ENCODE data around the gene CRYGS.
"Not testable (repeated sequence)": the region's sequence is repeated elsewhere in the genome, so short reads cannot be mapped to it uniquely, and the experiment has no call there.

CRYGS gene

DNA sequence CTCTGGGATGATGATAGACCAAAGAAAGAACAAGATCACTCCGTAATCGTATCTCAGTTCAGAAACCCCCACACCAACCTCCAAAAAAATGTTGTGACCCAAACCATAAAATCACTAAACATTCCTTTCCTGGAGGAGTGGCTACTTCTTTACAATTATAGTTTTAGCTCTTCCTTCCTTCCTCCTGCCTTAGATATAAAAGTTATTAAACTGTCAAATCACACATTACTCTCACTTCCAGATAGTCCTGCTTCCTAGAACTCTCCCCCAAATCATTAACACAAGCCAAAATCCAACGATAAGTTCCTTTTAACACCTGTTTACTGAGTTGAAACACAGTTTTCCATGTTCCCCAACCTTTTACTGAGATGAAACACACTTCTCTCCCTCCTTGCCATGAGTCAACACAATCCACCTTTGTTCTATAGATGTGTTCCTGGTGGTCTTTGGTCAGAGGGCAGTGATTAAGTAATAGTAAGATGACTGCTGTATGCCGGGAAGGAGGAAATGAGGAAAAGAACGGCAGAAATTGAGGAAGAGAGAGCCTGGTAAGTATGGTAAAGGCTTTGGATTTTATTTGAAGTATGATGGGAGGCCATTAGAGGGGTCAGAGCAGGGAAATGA, 8.3 kb upstream of the CRYGS start:
- DNase-seq (ENCODE audit: low spot score): no peak

DNA sequence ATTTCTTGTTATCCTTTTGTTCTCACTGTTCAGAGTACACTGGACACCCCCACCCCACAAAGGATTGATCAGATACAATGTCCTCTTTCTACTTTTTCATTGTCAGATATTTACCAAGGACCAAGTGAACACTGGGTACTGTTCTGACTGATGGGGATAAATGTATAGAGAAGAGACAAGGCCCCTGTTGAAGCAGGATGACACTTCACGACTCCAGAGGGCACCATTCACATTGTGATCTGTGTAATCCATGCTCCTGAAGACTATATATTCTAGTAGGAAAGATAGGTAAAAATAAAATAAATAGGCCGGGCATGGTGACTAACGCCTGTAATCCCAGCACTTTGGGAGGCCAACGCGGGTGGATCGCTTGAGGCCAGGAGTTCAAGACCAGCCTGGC, 7.2 kb upstream of the CRYGS start:
- DNase-seq (ENCODE audit: low spot score): no peak

DNA sequence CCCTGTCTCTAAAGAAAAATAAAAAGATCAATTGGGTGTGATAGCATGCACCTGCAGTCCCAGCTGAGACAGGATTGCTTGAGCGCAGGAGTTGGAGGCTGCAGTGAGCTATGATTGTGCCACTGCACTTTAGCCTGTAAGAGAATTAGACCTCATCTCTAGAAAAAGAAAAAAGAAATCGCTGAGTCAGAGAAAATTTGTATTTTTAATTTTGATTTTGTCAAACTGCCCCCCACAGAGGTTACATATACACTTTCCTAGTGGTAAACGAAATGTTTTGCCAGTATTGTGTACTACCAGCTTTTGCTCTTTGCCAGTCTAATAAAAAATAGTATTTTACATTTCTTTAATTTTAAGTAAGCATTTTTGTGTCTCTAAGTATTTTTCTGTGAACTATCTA, 5.3 kb upstream of the CRYGS start:
- DNase-seq (ENCODE audit: low spot score): no peak

DNA sequence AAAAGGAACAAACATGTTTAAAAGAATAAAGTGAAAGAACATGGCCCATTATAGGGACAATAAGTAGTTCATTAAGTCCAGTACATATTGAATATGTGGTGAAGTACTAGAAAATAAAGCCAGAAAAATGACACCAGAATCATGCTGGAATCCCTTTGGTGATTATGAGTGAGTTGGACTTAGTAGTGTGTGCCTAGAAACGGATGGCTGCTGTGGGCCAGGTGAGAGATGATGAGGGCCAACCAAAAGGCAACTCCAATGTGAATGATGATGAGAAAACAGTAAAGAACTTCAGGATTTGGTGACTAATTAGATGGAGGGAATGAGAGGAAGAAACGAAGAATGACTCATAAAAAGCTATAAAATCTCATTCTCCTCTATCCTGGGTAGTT, 3.3 kb downstream of the CRYGS start:
- DNase-seq (ENCODE audit: low spot score): no peak

DNA sequence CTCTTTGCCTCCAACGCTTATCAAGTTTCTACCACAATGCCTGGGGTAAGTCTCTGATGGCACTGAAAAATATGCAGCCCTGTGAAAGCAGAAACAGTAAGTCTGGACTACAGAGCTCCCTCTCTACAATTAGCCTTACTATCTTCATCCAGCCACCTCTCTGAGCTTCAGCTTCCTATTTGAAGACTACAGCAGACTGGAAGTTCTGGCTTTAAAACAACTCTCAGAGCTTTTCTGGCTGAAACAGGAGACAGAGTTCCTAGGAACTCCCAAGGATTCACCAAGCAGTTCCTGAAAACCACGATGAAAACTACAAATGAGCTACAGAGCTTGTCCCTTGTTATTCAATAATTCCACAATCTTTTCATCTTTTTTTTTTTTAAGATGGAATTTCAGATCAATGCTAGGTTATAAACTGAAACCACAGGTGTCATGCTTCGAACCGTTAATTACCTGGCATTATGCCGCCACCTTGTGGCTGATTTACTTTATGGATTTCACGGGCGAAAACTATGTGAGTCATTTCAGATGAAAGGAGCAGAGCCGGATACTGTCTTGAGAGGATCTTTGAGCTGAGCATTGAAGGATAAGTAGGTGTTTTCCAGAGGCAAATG, 3.9 kb downstream of the CRYGS start:
- peak; percentile 80 for DNase-seq (ENCODE audit: low spot score)

DNA sequence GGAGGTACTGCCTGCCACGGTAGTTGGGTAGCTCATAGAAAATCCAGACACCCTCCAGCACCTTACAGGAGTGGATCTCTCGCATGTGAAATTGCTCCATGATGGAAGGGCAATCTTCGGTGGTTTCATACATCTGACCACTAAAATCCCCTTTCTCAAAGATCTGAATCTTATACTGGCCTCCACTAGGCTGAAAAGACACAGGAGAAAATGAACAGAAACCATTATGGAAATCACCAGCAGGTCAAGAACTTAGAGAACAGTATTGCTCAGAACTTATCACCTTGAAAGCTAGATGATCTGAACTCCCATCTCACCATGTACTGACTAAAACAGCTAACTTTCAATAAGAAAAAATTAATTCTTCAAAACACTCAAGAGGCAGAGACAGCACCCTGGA, 5.4 kb downstream of the CRYGS start:
- no peak for DNase-seq (ENCODE audit: low spot score)

DNA sequence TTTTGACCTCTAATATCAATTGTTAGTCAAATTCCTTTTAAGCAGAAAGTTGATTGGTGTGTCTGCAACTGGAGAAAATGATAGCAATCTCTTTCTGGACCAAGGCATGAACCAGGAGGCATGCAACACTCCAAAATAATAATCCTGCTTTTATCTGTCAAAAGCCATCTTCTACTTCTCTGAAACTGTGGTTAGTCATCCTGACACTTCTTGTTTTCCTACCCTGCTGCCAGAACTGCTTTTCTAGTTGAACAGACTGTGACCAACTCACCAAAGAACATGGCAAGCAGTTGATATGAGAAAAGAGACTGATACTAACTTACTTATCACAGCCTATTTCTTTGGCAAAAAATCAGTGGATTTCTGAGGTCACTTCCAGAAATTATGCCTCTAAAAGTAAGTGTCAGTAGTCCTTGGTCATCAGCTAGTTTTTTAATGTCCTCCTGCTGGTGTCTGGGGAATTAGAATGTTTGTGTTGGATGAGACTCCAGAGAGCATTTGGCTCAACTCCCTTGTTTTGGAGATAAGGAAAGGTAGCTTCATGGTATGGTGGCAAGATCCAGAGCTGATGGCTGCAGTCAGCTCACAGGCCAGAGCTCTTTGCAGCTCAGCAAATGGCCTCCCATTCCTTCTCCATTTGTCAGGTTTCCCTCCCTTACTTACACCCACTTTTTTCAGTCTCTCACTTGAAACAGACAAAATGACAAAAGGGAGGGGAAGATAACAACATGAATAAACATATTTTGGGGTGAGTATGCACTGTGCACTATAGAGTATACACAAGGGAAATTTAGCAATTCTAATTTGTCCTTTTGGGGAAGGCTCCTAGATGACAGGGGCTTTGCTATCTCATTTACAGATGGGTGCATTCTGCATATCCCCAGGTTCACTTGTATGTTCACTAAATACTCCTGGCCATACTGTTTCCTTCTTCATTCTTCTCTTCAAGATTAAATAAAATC, 7.0 kb downstream of the CRYGS start:
- no peak for DNase-seq (ENCODE audit: low spot score)

DNA sequence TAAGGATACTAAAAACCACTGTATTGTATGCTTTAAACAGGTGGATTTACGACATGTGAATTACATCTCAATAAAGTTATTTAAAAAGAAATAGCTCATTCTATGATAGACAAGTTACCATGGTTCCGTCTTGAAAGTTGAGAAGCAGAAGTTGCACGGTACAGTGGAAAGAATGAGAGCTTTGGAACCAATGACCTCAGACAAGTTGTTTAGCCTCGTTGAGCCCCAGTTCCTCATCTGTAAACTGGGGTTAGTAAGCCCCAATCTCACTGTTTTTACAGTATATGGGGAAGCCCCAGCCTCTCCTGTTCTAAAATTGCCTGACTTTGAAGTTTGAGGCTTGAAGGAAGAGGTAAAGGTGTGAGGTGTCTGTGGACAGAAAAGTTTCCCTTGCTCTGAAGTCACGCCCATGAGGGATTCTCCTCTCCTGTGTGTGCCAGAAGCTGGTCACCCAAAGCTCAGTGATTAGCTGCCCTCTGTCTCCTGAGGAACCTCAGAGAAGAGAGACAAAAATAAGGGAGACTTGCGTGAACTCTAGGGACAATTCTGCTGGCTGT, 10.0 kb downstream of the CRYGS start:
- no peak for DNase-seq (ENCODE audit: low spot score)

DNA sequence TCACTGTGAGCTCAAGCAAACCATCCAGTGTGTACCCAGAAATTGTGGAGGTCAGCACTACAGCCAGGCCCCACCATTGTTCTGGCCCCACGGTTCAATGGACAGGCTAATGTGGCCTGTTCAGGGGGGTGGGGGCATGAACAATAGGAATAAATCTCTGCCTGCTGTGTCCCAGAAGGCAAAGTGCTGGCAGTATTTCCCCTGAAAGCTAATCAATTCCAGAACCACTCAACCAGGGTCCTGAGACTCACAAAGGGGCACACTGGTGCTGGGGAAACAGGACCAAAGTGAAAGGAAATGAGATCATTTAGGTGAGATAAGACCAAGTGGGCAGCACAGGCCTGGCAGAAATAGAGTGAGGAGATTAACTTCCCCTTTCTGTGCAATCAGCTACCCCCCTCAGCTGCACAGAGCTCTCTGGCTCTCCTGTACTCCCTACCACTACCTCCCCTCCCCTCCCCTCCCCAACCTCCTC, 11.5 kb downstream of the CRYGS start:
- no peak for DNase-seq (ENCODE audit: low spot score)

DNA sequence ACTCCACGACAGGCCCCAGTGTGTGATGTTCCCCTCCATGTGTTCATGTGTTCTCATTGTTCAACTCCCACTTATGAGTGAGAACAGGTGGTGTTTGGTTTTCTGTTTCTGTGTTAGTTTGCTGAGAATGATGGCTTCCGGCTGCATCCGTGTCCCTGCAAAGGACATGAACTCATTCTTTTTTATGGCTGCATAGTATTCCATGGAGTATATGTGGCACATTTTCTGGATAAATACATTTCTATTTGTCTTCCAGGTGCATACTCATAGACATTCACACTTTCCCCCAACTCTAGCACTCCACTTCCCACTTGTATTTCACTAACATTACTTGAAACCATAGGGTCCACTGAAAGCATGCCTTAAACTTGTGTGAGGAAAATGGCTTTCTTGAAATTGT, 12.5 kb downstream of the CRYGS start:
- DNase-seq (ENCODE audit: low spot score): not testable (repeated sequence)

DNA sequence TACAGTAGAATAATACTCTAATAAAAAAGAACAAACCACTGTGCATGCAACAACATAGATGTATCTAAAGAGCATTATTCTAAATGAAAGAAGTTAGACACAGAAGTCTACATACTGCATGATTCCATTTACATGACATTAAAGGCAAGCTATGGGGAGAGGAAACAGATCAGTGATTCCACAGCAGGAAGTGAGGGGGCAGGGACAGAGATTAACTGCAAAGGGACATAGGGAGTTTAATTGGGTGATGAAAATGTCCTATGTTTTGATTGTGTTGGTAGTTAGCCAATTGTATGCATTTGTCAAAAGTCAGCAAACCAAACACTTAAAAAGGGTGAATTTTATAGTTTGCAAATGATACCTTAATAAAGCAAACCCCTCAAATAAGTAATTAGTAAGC, 13.8 kb downstream of the CRYGS start:
- DNase-seq (ENCODE audit: low spot score): no peak

DNA sequence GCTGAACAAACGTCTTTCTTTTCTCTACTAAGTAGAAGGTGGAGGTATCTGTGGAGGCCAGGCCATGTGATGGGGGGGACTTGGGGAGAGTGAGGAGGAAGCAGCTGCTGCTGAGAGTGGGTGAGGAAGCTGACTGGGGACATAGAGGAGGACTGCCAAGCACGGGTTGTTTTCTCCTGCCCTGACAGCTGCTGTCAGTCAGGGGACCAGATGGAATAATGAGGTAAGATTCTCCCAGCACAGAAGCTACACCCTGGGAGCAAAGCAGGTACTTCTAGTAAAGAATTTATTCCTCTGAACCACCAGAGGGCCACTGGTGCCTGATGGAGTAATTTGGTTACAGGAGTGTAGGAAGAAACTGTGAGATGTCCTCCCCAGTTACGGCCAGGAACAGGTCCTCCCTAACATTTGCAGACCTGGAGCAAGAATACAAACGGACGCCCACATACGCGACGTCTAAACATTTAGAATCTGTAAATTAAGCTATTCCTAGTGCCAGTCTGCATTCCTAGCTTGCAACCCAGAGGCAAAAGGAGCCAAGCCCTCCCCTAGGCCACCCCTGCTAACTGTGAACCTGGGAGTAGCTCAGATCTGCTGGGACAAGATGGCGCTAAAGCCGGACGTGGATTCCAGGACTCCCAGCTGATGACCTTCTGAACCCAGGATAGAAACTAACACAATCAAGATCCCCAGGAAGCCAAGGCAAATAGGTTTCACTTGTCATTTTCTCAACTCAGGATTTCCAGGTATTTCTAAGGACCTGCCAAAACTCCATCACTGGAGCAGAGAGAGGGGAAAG, 14.8 kb downstream of the CRYGS start:
- no peak for DNase-seq (ENCODE audit: low spot score)

DNA sequence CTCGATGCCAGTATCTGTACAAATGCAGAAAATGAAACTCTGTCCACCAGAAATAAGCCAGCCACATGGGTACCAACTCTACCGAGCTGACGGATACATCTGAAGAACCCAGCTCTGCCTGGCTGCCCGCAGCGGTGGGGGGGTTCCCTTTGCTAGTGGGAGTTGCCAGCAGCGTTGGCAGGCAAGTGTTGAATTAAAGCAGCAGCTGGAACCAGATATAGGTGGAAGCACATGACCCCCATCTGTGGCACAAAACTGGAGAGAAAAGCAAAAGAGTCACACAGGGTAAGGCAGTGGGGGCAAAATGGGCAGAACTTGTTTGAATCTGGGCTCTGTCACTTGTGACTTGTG, 17.9 kb downstream of the CRYGS start:
- no peak for DNase-seq (ENCODE audit: low spot score)

DNA sequence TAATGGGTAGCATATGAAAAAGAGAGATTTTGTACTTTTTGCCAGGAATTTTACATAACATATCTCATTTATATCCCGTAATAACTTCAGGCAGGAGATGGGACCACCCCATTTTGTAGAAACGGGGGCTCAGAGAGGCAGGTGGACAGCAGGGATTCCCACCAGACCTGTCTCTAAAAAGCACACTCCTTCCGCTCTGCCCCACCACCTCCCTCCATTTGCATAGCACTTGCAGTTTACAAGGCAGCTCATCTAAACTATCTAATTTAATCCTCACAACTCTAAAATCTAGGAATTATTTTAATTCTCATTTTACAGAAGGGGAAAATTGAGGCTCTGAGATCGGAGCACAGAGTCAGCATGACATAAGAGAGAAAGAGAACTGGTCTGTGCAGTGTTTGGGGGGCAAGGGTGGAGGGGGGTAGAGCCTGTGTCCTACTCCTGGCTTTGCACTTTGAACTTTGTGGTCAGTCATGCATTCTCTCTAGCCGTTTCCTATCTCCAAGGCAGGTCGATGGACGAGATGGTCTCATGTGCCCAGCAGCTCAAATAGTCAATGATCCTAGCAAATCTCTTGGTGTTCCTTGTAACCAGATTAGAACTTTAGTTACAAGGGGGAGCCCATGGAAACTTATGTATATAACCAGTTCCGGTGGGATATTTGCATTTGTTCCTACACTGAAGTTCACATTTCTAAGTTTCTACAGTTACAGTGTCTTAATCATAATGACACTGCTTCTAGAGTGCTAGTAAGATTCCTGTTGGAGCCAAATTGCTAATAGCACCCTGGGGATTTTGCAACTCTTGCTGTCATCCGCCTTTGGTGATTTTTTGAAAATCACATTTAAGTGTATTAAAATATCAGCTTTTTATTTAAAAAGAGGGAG, 18.6 kb downstream of the CRYGS start:
- no peak for DNase-seq (ENCODE audit: low spot score)

DNA sequence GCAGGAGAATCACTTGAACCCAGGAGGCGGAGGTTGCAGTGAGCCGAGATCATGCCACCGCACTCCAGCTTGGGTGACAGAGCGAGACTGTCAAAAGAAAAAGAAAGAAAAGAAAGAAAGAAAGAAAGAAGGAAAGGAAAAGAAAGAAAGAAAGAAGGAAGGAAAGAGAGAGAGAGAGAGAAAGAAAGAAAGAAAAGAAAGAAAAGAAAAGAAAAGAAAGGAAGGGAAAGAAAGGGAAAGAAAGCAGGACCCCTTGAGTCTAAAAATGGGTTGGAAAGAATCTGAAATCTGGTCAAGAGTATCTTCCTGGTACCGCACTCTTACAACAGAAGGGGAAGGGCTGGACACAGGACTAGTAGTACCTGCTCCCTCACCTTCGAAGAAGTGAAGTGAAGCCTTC, 19.6 kb downstream of the CRYGS start:
- no peak for DNase-seq (ENCODE audit: low spot score)

DNA sequence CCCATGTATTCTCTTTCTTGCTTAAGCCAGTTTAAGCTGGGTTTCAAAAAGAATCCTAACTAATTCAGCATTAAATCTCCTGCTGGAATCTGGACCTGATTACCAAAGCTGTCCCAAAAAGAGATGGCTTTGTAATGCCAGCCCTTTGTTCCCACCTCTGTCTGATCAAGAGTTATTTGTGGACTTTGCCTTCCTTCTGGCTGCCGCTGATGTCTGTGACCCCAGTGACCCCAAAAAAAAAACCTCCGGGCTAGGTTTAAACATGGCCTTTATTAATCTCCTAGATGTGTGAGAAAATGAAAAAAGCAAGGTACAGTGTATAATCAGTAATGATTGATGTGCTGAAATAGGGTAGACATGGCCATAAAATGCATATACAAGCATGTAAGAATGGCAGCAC, 20.7 kb downstream of the CRYGS start:
- DNase-seq (ENCODE audit: low spot score): no peak

DNA sequence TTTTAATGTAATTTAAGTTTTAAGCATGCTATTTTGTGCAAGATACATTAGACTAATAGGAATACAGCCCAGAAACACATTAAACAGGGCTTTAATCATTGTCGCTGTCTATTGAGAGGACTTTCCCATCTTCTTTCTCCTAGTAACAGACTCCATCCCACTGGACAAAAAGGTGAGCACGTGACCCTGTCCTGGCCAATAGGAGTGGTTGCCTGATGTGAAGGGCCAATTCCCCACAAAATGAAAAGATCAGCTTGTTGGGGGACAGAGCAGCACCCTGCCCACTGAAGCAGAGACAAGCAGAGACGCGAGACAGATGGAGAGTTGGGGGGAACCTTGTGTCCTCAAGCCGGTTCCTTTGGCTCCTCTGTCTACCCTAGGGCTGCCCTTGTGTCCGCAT, 21.2 kb downstream of the CRYGS start:
- DNase-seq (ENCODE audit: low spot score): no peak

DNA sequence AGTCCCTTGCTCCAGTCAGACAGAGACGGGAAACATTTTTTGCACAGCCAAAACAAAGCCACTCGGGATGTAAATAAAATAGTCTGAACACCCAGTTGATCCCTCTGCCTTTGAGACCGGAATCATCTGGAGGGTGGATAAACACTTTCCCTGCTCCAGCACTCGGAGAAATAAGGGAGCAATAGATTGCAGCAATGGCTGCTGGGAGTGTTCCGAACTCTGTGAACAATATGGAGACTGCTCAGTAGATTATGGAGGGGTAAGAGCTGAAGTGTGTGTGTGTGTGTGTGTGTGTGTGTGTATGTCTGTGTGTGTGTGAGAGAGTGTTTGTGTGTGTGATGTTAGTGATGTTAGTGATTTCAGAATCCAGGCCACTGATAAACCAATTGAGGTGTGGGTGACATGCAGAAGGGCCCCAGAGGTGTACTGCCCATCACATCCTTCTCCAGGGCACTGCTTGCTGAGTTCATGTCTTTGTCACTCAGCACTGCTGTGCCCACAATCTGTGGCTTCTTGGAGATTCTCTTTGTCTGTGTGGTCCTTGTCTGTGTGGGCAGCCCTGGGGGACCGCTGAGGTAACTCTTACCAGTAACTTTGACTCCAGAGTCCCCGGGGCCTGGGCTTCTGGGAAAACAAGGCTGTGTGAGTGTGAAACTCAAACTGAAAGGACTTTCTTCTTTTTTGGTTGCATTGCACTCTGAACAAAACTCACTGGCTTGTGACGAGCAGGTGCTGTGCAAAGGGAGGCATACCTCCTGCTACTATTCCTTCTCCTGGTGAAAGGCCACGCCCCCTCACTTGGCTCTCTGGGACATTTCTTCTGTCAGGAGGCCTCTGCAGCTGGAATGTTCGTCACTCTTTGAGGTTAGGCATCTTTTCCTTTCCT, 23.0 kb downstream of the CRYGS start:
- DNase-seq (ENCODE audit: low spot score): no peak

DNA sequence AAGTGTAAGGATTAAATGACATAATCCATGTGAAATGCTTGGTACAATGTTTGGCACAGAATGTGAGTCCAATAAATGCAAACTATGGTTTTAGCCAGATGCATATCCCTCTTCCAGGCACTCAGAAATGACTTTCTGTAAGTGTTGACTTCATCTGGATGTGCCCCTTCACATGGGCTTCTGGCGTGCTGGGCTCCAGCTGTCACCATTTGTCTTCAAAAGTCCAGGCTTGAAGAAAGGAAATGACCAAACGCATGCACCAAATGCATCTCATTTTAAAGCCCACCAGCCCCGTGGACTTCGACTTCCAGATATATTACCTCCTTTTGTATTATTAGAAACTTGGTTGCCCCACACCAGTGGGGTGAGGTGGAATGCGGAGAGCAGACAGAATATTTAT, 23.7 kb downstream of the CRYGS start:
- DNase-seq (ENCODE audit: low spot score): no peak

Measured in LoVo (cell line).